HG03060 (cell line): ENCODE results near the gene PLK5.
A peak's percentile ranks its signal among the peaks of the same experiment; 100 is the strongest.
"Not testable (repeated sequence)": the region's sequence is repeated elsewhere in the genome, so short reads cannot be mapped to it uniquely, and the experiment has no call there.

Source experiments
- ATAC-seq: cut with Tn5 transposase; IDR thresholded peaks from one replicate; pipeline ENCODE4 v1.9.1; 2021; ENCODE audit warnings: low read depth, moderate number of reproducible peaks; ENCODE audit not compliant: unreplicated experiment

The PLK5 gene

GRCh38 chr19:1523412-1524286, at the start of gene PLK5:
Gene PLK5 (plus strand): TSS chr19:1524077. CDS start chr19:1526997, 2,920 bp downstream.
- ATAC-seq: no peak

- no peak for ATAC-seq
These were observed 49.0 kb upstream of the PLK5 start for GRCh38 chr19:1474765-1475351.

GRCh38 chr19:1475751-1476437, 48.0 kb upstream of the PLK5 start:
- ATAC-seq: no peak

- ATAC-seq: not testable (repeated sequence)
These were observed 46.8 kb upstream of the PLK5 start for GRCh38 chr19:1477056-1477455.

GRCh38 chr19:1478934-1479707, 44.8 kb upstream of the PLK5 start, which contains the start of gene C19orf25:
Gene C19orf25 (minus strand): TSS chr19:1479215. CDS start chr19:1478903, 312 bp downstream.
- ATAC-seq: peak; percentile 61

- no peak for ATAC-seq
These were observed 42.5 kb upstream of the PLK5 start for GRCh38 chr19:1481224-1481892.

- ATAC-seq: no peak
These were observed 42.0 kb upstream of the PLK5 start for GRCh38 chr19:1481893-1482360.

- ATAC-seq: no peak
These were observed 41.3 kb upstream of the PLK5 start for GRCh38 chr19:1482361-1483130.

GRCh38 chr19:1483131-1483978, 40.5 kb upstream of the PLK5 start:
- ATAC-seq: no peak

GRCh38 chr19:1483979-1484428, 39.9 kb upstream of the PLK5 start:
- ATAC-seq: no peak

- no peak for ATAC-seq
These were observed 36.9 kb upstream of the PLK5 start for GRCh38 chr19:1486720-1487575.

- no peak for ATAC-seq
These were observed 36.1 kb upstream of the PLK5 start for GRCh38 chr19:1487576-1488281.

GRCh38 chr19:1488282-1488601, 35.6 kb upstream of the PLK5 start:
- ATAC-seq: no peak

- ATAC-seq: no peak
These were observed 34.2 kb upstream of the PLK5 start for GRCh38 chr19:1489463-1490310.

GRCh38 chr19:1490311-1491113, 33.4 kb upstream of the PLK5 start, which contains the start of gene PCSK4:
Gene PCSK4 (minus strand): TSS chr19:1490350. CDS start chr19:1490346, 4 bp downstream.
- peak; percentile 73 for ATAC-seq
